ENCODE data around the gene SOAT1.

Gene SOAT1

GRCh38 chr1:179305450-179305849 is 11.9 kb downstream of the SOAT1 start:
- DNase-seq (ENCODE audit: low spot score) = no peak

DNA sequence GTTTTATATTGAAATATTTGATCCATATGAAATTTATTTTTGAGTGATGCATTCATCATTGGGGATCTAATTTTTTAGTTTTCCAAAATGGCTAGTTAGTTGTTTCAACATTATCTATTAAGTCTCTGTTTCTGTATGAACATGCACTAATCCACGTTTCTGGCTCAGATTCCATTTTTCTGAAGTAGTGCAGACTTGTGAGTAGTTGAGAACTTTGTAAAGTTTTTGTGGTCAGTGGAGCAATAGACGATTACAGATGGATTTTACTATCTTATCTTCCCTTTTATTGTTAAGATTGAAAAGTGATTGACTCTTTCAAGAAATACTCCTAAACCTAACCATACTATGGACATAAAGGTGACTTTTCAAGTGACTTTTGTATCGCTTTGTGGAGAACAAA is 16.7 kb downstream of the SOAT1 start:
- no peak for DNase-seq (ENCODE audit: low spot score)

DNA sequence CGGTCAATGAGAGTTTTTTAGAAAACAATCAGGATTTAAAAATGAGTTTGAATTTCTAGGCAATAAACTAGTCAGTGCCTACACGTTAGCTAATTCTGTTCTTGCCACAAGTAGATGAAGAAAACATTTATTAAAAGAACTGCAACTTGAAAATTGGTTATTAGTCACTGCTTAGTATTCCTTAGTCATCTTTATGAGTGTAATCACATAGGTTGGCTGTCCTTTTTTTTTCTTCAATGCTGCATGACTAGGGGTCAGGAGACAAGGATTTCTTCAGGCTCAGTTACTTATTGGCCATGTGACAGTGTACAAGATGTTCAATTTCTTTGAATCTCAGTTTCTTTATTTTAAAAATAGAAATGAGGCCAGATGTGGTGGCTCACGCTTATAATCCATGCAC is 17.1 kb downstream of the SOAT1 start:
- peak; percentile 71 for DNase-seq (ENCODE audit: low spot score)

DNA sequence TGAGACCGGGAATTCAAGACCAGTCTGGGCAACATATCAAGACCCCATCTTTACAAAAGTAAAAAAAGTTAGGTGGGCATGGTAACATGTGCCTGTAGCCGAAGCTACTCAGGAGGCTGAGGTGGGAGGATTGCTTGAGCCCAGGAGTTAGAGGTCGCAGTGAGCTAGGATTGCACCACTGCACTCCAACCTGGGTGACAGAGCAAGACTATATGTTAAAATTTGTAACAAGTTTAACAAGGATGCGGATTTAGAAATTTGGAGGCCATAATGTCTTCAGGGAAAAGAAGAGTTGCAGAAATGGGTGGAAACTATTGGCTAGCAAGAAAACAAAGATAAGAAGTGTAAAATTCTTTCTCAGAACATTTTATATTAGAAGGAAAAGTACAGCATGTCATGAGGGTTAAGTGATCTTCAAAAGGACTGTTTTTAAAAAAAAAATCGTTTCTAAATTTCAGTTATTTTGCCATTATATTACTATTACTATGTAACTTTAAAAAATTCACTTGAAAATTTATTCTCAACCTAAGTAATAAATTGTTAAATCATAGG is 17.6 kb downstream of the SOAT1 start:
- DNase-seq (ENCODE audit: low spot score) = no peak

DNA sequence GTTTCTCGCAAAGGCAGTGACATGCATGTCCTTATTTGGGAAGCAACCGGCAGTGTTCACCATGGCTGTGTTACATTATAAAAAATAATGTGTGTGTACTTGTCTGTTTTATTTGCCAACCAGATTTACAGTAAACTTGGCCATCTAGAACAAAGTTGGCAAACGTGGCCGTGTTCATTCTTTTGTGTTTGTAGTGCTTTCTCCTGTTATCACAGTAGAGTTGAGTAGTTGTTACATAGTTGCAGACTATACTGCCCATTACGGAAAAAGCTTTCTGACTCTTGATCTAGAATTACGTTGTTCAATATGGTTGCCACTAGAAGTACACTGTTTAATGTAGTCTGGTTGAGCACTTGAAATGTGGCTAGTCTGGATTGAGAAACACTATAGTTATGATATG is 19.4 kb downstream of the SOAT1 start:
- no peak for DNase-seq (ENCODE audit: low spot score)

DNA sequence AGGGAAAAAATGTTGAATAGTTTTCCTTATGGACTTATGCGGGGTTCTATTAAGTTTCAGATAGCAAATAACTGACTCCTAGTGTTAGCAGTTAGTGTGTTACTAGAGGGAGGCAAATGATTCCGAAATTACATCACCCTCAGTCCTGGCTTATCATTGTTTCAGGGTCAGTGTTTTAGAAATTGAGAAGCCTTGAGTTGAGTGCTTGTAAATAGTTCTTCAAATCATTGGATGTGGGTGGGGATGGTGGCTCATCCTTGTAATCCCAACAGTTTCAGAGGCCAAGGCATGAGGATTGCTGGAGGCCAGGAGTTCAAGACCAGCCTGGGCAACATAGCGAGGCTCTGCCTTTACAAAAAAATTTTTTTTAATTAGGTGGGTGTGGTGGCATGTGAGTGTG is 21.3 kb downstream of the SOAT1 start:
- DNase-seq (ENCODE audit: low spot score) = no peak

GRCh38 chr1:179318491-179318890 is 24.9 kb downstream of the SOAT1 start:
- DNase-seq (ENCODE audit: low spot score) = no peak

DNA sequence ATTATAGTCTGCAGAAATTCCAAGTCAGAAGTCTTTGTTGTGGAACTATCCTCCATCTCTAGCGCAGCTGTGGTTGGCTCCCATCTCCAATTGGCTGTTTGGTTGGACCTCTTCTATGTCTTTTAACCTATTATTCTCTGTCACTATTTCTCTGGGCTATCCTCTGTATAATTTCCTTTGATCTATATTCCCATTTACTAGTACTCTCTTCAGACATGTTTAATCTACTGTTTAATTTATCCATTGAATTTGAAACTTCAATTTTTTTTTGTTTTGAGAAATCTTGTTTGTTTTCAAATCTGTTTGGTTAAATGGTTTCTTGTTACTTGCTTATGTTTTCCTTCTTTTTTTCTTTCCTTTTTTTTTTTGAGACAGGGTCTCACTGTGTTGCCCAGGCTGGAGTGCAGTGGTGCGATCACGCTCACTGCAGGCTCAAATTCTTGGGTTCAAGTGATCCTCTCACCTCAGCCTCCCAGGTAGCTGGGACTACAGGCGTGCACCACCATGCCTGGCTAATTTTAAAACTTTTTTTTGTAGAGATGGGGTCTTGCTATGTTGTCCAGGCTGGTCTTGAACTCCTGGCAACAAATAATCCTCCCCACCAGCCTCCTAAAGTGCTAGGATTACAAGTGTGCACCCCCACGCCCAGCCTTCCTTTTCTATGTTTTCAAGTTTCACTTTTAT is 28.1 kb downstream of the SOAT1 start:
- no peak for DNase-seq (ENCODE audit: low spot score)

- DNase-seq (ENCODE audit: low spot score) = no peak
Measured at GRCh38 chr1:179322557-179322956, 29.0 kb downstream of the SOAT1 start.

DNA sequence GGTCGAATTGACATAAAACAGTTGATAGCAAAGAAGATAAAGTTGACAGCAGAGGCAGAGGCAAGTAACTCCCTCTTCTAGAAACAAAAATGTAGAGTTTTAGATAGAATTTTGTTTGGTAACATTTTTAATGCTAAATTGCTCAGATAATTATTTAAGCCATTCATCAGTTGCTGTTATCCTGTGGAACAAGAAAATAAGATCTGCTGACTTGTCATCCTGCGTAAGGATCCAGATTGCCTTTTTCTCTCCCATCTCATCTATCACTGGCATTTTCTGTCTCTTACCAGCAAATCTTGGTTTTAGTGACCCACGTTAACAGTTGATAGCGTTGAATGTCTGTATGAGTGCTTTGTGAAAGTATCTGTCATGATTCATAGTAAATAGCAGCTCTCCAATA is 29.8 kb downstream of the SOAT1 start:
- DNase-seq (ENCODE audit: low spot score) = no peak

GRCh38 chr1:179325836-179326235 is 32.2 kb downstream of the SOAT1 start:
- no peak for DNase-seq (ENCODE audit: low spot score)

- no peak for DNase-seq (ENCODE audit: low spot score)
Measured at GRCh38 chr1:179326746-179327145, 33.1 kb downstream of the SOAT1 start.

DNA sequence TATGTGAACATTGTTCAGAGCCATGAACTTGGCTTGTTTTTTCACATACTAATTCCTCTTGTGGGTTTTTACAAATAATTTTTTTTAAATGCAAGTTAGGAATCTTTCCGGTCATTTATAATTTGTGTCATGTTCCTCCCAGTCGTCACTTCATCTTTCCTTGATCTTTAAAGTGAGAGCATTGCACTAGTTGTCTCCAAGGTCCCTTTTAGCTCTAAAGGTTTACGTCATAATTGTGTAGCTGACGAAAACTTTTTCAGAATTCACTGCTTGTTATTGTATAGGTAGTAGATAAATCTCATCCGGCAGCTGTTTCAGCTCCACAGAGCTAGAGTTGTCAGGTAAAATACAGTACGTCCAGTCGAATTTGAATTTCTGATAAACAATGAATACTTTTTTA is 33.6 kb downstream of the SOAT1 start:
- no peak for DNase-seq (ENCODE audit: low spot score)

GRCh38 chr1:179327679-179328078 is 34.1 kb downstream of the SOAT1 start:
- no peak for DNase-seq (ENCODE audit: low spot score)

DNA sequence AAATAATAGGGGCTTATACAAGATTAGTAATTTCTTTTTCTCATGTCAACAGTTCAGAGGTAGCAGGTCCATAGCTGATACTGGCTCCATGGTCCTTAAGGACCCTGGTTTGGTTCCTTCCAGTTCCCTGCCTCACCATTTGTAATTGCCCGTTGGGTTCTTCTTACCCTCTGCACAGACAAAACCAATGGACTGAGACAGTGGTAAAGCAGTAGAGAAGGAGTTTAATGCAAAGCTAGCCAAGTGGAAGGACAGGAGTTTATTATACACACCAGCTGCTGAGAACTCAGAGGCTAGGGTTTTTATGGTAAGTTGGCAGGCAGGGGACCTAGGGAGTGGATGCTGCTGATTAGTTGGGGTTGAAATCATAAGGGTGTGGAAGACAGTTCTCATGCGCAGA is 36.3 kb downstream of the SOAT1 start:
- DNase-seq (ENCODE audit: low spot score) = no peak

DNA sequence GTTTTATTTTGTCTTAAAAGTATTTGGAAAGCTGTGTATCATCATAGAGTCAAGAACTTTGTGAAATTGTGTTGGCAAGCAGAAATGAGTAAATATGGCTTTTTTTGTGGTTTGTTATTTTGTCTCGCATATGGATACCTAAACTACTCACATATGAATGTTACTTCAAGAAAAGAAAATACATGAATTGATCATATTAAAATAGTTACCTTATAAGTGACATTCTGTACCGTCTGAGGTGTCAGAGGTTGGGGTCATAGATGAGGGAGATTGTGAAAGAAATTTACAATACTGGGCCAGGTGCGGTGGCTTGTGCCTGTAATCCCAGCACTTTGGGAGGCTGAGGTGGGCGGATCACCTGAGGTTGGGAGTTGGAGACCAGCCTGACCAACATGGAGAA is 40.8 kb downstream of the SOAT1 start:
- no peak for DNase-seq (ENCODE audit: low spot score)

DNA sequence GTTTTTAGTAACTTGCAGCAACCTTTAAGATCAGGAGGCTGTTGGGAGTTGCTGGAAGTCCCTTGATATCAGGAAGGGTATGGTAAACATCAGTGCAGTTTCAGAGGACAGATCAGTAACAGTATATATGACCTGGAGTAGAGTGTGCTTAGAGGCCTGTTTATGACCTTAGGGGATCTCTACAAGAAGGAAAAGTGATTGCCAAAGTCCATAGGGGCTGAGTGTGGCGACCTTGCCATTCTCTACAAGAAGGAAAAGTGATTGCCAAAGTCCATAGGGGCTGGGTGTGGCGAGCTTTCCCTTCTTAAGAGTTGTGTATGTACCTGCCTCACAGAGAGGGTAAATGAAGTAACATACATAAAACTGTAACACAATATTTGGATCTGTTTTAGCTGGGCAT is 43.7 kb downstream of the SOAT1 start:
- no peak for DNase-seq (ENCODE audit: low spot score)

GRCh38 chr1:179337942-179338560 is 44.5 kb downstream of the SOAT1 start:
- DNase-seq (ENCODE audit: low spot score) = no peak

DNA sequence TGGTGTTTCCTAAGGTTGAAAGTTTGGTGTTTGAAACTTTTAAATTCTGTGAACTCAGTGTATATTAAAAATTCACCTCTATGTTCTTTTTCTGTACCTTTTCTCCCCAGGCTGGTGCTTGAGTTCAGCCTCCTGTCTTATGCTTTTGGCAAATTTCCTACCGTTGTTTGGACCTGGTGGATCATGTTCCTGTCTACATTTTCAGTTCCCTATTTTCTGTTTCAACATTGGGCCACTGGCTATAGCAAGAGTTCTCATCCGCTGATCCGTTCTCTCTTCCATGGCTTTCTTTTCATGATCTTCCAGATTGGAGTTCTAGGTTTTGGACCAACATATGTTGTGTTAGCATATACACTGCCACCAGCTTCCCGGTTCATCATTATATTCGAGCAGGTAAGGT is 47.3 kb downstream of the SOAT1 start:
- no peak for DNase-seq (ENCODE audit: low spot score)

DNA sequence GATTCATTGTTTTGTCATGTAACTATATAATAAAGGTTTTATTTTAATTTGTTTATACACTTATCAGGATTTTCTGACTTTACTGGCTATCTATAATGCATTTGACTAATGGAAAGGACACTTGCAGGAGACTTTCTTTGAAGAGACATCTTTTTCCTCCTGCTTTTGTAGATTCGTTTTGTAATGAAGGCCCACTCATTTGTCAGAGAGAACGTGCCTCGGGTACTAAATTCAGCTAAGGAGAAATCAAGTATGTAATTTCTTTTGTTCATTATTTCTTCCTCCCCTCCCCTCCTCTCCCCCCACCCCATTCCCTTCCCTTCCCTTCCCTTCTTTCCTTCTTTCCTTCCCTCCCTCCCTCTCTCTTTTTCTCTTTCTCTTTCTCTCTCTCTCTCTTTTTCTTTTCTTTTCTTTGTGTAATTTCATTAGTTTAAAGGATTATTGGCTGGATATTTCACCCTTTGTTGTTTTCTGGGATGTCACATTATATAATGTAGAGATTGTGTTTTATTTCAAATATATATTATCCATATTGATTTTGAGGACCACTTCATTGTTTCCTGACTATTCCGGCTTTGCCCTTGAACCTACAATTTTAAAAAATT is 48.4 kb downstream of the SOAT1 start:
- DNase-seq (ENCODE audit: low spot score) = no peak

DNA sequence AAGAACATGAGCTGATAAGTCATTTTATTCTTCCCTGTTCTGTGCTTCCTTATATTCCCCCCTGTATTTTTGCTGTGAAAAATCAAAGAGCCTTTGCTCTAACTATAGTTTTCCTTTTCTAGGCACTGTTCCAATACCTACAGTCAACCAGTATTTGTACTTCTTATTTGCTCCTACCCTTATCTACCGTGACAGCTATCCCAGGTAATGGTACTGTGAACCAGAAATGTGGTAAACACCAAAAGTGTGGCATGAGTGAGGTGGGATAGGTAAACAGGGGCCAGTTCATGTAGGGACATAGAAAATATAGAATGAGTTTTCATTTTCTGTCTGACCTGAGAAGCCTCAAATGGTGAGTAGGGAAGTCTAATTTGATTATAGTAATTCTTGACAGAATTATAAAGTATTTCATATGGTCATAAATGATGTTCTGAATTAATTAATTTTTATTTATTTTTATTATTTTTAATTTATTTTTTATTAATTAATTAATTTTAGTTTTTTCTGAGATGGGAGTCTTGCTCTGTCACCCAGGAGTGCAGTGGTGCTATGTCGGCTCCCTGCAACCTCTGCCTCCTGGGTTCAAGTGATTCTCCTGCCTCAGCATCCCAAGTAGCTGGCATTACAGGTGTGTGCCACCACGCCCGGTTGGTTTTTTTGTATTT is 49.3 kb downstream of the SOAT1 start:
- no peak for DNase-seq (ENCODE audit: low spot score)

- DNase-seq (ENCODE audit: low spot score) = no peak
Measured at GRCh38 chr1:179351281-179351680, 57.7 kb downstream of the SOAT1 start.

GRCh38 chr1:179352236-179352635 is 58.6 kb downstream of the SOAT1 start:
- DNase-seq (ENCODE audit: low spot score) = no peak

All from AG08396 (cell line).